GM21447 (cell line): ENCODE results near the gene NCAPD3.

Experiments used
- ATAC-seq: cut with Tn5 transposase; IDR thresholded peaks from one replicate; pipeline ENCODE4 v1.9.1; 2021; ENCODE audit not compliant: unreplicated experiment

NCAPD3 gene

GRCh38 chr11:134170177-134170918, 53.4 kb downstream of the NCAPD3 start:
- no peak for ATAC-seq

GRCh38 chr11:134164490-134165370, 59.0 kb downstream of the NCAPD3 start:
- no peak for ATAC-seq

- ATAC-seq = no peak
Measured at GRCh38 chr11:134159652-134160051, 64.1 kb downstream of the NCAPD3 start.

GRCh38 chr11:134158023-134158422, 65.7 kb downstream of the NCAPD3 start:
- no peak for ATAC-seq

- ATAC-seq = no peak
Measured at GRCh38 chr11:134157451-134157850, 66.3 kb downstream of the NCAPD3 start.

GRCh38 chr11:134155946-134156865, 67.6 kb downstream of the NCAPD3 start:
- ATAC-seq = no peak

- ATAC-seq = no peak
Measured at GRCh38 chr11:134155456-134155855, 68.3 kb downstream of the NCAPD3 start.

- no peak for ATAC-seq
Measured at GRCh38 chr11:134154441-134154840, 69.3 kb downstream of the NCAPD3 start.

- no peak for ATAC-seq
Measured at GRCh38 chr11:134153147-134153905, 70.4 kb downstream of the NCAPD3 start.

- ATAC-seq = no peak
Measured at GRCh38 chr11:134152696-134153095, 71.1 kb downstream of the NCAPD3 start.

- ATAC-seq = no peak
Measured at GRCh38 chr11:134151083-134151747, 72.6 kb downstream of the NCAPD3 start.

- no peak for ATAC-seq
Measured at GRCh38 chr11:134150195-134150903, 73.4 kb downstream of the NCAPD3 start.

- no peak for ATAC-seq
Measured at GRCh38 chr11:134149371-134149770, 74.4 kb downstream of the NCAPD3 start.

GRCh38 chr11:134146598-134146997, 77.2 kb downstream of the NCAPD3 start:
- ATAC-seq = no peak

GRCh38 chr11:134145715-134146114, 78.1 kb downstream of the NCAPD3 start:
- ATAC-seq = no peak

- no peak for ATAC-seq
Measured at GRCh38 chr11:134144744-134145143, 79.0 kb downstream of the NCAPD3 start.

GRCh38 chr11:134143801-134144200, 80.0 kb downstream of the NCAPD3 start:
- no peak for ATAC-seq

- ATAC-seq = no peak
Measured at GRCh38 chr11:134142536-134142935, 81.2 kb downstream of the NCAPD3 start.

GRCh38 chr11:134140961-134141490, 82.7 kb downstream of the NCAPD3 start:
- ATAC-seq = no peak
